ENCODE data around the gene MED16.

DNA sequence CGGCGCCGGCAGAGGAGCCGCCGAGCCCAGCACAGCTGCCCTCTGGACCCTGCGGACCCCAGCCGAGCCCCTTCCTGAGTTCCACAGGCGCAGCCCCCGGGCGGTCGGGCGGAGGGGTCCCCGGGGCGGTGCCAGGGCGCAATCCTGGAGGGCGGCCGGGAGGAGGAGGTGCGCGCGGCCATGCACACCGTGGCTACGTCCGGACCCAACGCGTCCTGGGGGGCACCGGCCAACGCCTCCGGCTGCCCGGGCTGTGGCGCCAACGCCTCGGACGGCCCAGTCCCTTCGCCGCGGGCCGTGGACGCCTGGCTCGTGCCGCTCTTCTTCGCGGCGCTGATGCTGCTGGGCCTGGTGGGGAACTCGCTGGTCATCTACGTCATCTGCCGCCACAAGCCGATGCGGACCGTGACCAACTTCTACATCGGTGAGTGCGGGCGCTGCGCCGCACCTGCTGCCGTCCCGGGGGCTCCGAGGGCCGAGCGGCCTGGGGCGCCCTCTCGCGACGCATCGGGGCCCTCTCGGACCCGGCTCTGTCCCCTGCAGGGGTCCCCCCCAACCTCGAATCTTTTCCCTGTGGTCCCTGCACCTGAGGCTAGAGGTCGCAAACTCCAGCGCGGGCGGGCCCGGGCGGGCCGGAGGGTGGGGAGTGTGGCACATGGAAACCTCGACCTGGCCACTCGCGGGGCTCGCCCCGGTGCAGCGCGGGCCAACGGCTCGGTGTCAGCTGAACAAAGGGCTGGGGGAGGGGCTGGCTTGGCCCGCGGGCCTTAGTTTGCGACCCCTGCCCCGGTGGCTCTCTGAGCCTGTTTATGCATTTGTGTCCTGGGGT, 24.6 kb upstream of the MED16 start, which contains the start of gene KISS1R:
- TF ChIP-seq, protein P1, sequence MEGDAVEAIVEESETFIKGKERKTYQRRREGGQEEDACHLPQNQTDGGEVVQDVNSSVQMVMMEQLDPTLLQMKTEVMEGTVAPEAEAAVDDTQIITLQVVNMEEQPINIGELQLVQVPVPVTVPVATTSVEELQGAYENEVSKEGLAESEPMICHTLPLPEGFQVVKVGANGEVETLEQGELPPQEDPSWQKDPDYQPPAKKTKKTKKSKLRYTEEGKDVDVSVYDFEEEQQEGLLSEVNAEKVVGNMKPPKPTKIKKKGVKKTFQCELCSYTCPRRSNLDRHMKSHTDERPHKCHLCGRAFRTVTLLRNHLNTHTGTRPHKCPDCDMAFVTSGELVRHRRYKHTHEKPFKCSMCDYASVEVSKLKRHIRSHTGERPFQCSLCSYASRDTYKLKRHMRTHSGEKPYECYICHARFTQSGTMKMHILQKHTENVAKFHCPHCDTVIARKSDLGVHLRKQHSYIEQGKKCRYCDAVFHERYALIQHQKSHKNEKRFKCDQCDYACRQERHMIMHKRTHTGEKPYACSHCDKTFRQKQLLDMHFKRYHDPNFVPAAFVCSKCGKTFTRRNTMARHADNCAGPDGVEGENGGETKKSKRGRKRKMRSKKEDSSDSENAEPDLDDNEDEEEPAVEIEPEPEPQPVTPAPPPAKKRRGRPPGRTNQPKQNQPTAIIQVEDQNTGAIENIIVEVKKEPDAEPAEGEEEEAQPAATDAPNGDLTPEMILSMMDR (IDR thresholded peaks at IDR 0.05), result peak; percentile 65
- no peak for TF ChIP-seq ZFX (IDR thresholded peaks at IDR 0.05; ENCODE audit: borderline replicate concordance)
